Astrocyte (in vitro differentiated cells and primary cell): ENCODE data around the gene CTIF.

Experiments used
- EZH2 ChIP-seq: IDR thresholded peaks from 2 replicates; pipeline ENCODE4 v1.6.1; 2012; ENCODE audit warnings: mild to moderate bottlenecking, low read length, inconsistent platforms; ENCODE audit not compliant: insufficient read depth
- TF ChIP-seq, protein P1 (sequence below): IDR thresholded peaks from 2 replicates; pipeline ENCODE4 v1.5.1; 2011; ENCODE audit warnings: low read depth, mild to moderate bottlenecking, inconsistent platforms, low read length, moderate library complexity; ENCODE audit not compliant: insufficient read depth

DNA sequence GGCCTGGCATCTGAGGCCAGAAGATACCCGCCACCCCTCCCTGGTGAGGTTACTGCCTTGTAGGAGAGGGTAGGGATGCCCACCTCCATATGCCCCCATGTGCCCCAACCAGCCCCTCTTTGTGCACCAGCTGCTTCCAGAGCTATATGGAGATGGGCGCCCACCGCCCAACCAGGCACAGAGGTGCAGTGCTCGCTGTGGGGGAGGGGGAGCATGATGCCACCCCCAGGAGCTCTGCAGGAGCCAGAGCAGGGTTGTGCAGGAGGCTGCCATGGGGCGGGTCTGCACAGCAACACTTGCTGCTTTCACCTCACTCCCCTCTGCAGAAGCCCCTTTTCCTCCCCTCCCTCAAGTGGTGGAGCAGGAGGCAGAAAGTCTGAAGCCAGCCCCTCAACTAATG lies 237.3 kb downstream of the CTIF start:
- TF ChIP-seq, protein P1, sequence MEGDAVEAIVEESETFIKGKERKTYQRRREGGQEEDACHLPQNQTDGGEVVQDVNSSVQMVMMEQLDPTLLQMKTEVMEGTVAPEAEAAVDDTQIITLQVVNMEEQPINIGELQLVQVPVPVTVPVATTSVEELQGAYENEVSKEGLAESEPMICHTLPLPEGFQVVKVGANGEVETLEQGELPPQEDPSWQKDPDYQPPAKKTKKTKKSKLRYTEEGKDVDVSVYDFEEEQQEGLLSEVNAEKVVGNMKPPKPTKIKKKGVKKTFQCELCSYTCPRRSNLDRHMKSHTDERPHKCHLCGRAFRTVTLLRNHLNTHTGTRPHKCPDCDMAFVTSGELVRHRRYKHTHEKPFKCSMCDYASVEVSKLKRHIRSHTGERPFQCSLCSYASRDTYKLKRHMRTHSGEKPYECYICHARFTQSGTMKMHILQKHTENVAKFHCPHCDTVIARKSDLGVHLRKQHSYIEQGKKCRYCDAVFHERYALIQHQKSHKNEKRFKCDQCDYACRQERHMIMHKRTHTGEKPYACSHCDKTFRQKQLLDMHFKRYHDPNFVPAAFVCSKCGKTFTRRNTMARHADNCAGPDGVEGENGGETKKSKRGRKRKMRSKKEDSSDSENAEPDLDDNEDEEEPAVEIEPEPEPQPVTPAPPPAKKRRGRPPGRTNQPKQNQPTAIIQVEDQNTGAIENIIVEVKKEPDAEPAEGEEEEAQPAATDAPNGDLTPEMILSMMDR: no peak
- TF ChIP-seq EZH2: no peak
